Muscle layer of duodenum (tissue), 2 donors: ENCODE results near the gene CSH2.
"Not testable (repeated sequence)": the region's sequence is repeated elsewhere in the genome, so short reads cannot be mapped to it uniquely, and the experiment has no call there.

Experiments
- H3K27ac ChIP-seq: one replicate; pipeline ENCODE4 v1.7.0; 2013; ENCODE audit warnings: mild to moderate bottlenecking, low read length
- H3K27me3 ChIP-seq: one replicate; pipeline ENCODE4 v1.7.0; 2013; ENCODE audit warnings: low read depth, mild to moderate bottlenecking, control low read depth, low read length
- H3K36me3 ChIP-seq, 2 donors: one replicate each; pipeline ENCODE4 v1.7.0; 2013; ENCODE audit warnings: low read length in 2 of 2, control low read depth in 1 of 2, mild to moderate bottlenecking in 1 of 2; ENCODE audit not compliant: insufficient read depth in 2 of 2, control insufficient read depth in 1 of 2
- H3K4me1 ChIP-seq, 2 donors: one replicate each; pipeline ENCODE4 v1.7.0; 2013; ENCODE audit warnings: low read length in 2 of 2, mild to moderate bottlenecking in 2 of 2, control low read depth in 1 of 2, moderate library complexity in 1 of 2; ENCODE audit not compliant: insufficient read depth in 2 of 2, control insufficient read depth in 1 of 2
- H3K4me3 ChIP-seq, 2 donors: one replicate each; pipeline ENCODE4 v1.7.0; 2013; ENCODE audit warnings: low read length in 2 of 2, low read depth in 1 of 2, mild to moderate bottlenecking in 1 of 2
- H3K9me3 ChIP-seq, 2 donors: one replicate each; pipeline ENCODE4 v1.7.0; 2013; ENCODE audit warnings: low read length in 2 of 2, control low read depth in 1 of 2, mild to moderate bottlenecking in 1 of 2; ENCODE audit not compliant: control insufficient read depth in 1 of 2
- donor health status: healthy.

CSH2 gene

DNA sequence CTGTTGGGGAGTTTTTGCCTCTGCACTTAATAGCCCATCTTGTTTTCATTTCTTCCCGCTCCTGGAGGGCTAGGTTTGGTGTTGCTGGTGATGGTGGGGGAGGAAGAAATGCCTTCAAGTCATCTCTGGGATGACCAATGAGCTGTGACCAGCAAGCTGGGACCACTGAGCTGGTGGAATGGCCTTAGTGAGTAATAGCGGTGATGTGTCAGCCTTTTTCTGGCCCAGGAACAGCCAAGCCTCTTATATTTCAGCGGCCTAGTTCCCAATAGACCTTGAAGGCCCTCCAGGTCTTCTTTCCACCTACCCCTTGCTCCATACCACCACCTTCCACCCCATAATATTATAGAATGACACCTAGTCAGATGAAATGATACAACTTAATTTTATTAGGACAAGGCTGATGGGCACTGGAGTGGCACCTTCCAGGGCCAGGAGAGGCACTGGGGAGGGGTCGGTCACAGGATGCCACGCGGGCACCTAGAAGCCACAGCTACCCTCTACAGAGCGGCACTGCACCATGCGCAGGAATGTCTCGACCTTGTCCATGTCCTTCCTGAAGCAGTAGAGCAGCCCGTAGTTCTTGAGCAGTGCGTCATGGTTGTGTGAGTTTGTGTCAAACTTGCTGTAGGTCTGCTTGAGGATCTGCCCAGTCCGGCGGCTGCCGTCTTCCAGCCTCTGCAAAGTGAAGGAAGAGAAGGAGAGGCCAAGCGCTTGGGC is 1.7 kb downstream of the CSH2 start:
- not testable (repeated sequence) for H3K4me3 ChIP-seq, H3K27me3 ChIP-seq, H3K36me3 ChIP-seq, H3K27ac ChIP-seq, H3K9me3 ChIP-seq, H3K4me1 ChIP-seq

GRCh38 chr17:63870292-63870665 is 3.2 kb downstream of the CSH2 start:
- not testable (repeated sequence) for H3K4me1 ChIP-seq, H3K27me3 ChIP-seq, H3K27ac ChIP-seq, H3K4me3 ChIP-seq, H3K9me3 ChIP-seq, H3K36me3 ChIP-seq

GRCh38 chr17:63869491-63870291 is 3.8 kb downstream of the CSH2 start:
- not testable (repeated sequence) for H3K4me3 ChIP-seq, H3K4me1 ChIP-seq, H3K9me3 ChIP-seq, H3K36me3 ChIP-seq, H3K27me3 ChIP-seq, H3K27ac ChIP-seq

DNA sequence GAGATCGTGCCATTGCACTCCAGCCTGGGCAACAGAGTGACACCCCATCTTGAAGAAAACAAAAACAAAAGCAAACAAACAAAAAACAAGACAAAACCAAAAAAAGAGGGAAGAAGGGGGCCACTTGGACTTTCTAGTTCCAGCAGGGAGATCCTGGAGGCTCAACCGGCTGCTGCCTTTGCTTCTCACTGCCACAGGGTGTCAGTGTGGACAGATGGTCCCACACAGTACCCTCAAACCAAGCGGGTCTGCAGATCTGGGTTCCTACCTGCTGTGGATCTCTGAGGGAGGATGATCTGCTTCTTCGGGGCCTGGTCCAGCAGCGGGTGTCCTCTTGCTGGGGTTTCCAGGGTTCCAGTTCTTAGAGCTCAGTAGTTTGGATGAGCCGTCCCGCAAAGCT is 6.9 kb downstream of the CSH2 start:
- not testable (repeated sequence) for H3K36me3 ChIP-seq, H3K4me1 ChIP-seq, H3K27ac ChIP-seq, H3K4me3 ChIP-seq, H3K27me3 ChIP-seq, H3K9me3 ChIP-seq

DNA sequence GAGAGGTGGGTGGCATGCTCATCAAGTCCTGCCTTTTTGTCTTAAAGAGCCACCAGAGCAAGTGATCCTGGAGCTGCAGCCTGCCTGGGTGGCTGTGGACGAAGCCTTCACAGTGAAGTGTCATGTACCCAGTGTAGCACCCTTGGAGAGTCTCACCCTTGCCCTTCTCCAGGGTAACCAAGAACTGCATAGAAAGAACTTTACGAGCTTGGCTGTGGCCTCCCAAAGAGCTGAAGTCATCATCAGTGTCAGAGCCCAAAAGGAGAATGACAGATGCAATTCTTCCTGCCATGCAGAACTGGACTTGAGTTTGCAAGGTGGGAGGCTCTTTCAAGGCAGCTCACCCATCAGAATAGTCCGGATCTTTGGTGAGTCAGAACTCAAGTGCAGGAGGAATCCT is 14.2 kb downstream of the CSH2 start:
- H3K36me3 ChIP-seq = no peaks in the 10 kb centered on the region
- H3K27me3 ChIP-seq = no peaks in the 10 kb centered on the region
- H3K4me3 ChIP-seq = no peak overlapping the region
- no peaks in the 10 kb centered on the region for H3K4me1 ChIP-seq
- no peak overlapping the region for H3K27ac ChIP-seq
- no peaks in the 10 kb centered on the region for H3K9me3 ChIP-seq

DNA sequence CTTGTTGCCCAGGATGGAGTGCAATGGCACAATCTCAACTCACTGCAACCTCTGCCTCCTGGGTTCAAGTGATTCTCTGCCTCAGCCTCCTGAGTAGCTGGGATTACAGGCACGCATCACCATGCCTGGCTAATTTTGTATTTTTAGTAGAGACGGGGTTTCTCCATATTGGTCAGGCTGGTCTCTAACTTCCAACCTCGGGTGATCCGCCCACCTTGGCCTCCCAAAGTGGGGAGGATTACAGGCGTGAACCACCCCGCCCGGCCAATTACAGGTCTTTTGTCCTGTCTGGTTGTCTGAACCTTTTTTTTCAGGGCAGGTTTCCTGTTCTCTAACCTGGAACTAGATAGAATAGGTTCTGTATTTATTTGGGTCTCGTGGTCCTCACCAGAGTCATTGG is 17.1 kb downstream of the CSH2 start:
- not testable (repeated sequence) for H3K27me3 ChIP-seq, H3K27ac ChIP-seq, H3K4me3 ChIP-seq, H3K9me3 ChIP-seq, H3K4me1 ChIP-seq, H3K36me3 ChIP-seq

- no peaks in the 10 kb centered on the region for H3K9me3 ChIP-seq
- H3K4me1 ChIP-seq = no peaks in the 10 kb centered on the region
- no peaks in the 10 kb centered on the region for H3K27me3 ChIP-seq
- H3K36me3 ChIP-seq = no peaks in the 10 kb centered on the region
- H3K27ac ChIP-seq = no peak overlapping the region
- H3K4me3 ChIP-seq = no peak overlapping the region
Observed at GRCh38 chr17:63855185-63855584, 18.3 kb downstream of the CSH2 start.

DNA sequence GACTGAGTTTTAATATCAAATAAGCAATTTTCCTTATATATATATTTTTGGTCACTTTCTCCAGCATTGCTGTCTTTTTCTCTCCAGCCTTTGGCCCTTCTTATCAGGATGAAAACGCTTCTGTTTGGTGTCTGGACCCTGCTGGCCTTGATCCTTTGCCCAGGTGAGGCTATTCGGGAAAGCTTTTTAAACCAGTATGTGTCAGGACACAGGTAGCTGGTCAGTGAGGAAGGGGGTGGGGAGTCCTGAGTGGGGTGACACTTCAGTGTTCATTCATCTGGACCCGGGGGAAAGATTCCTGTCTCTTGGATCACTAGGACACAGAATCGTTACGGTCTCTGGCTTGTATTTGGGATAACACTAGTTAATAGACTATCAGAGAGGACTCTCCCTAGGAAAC is 18.8 kb downstream of the CSH2 start:
- H3K36me3 ChIP-seq = no peaks in the 10 kb centered on the region
- H3K27me3 ChIP-seq = no peaks in the 10 kb centered on the region
- no peak overlapping the region for H3K4me3 ChIP-seq
- H3K9me3 ChIP-seq = no peaks in the 10 kb centered on the region
- no peak overlapping the region for H3K27ac ChIP-seq
- H3K4me1 ChIP-seq = no peaks in the 10 kb centered on the region

GRCh38 chr17:63853260-63853659 is 20.2 kb downstream of the CSH2 start:
- H3K4me1 ChIP-seq = no peaks in the 10 kb centered on the region
- H3K27me3 ChIP-seq = no peaks in the 10 kb centered on the region
- H3K4me3 ChIP-seq = no peak overlapping the region
- H3K27ac ChIP-seq = no peak overlapping the region
- H3K9me3 ChIP-seq = no peaks in the 10 kb centered on the region
- no peaks in the 10 kb centered on the region for H3K36me3 ChIP-seq

- Histone ChIP-seq H3K27me3 (no peaks in the 10 kb centered on the region), H3K4me3 (no peak overlapping the region), H3K9me3 (no peaks in the 10 kb centered on the region), H3K4me1 (no peaks in the 10 kb centered on the region), H3K36me3 (no peaks in the 10 kb centered on the region), H3K27ac (no peak overlapping the region)
Observed at GRCh38 chr17:63850401-63850800, 23.1 kb downstream of the CSH2 start.

DNA sequence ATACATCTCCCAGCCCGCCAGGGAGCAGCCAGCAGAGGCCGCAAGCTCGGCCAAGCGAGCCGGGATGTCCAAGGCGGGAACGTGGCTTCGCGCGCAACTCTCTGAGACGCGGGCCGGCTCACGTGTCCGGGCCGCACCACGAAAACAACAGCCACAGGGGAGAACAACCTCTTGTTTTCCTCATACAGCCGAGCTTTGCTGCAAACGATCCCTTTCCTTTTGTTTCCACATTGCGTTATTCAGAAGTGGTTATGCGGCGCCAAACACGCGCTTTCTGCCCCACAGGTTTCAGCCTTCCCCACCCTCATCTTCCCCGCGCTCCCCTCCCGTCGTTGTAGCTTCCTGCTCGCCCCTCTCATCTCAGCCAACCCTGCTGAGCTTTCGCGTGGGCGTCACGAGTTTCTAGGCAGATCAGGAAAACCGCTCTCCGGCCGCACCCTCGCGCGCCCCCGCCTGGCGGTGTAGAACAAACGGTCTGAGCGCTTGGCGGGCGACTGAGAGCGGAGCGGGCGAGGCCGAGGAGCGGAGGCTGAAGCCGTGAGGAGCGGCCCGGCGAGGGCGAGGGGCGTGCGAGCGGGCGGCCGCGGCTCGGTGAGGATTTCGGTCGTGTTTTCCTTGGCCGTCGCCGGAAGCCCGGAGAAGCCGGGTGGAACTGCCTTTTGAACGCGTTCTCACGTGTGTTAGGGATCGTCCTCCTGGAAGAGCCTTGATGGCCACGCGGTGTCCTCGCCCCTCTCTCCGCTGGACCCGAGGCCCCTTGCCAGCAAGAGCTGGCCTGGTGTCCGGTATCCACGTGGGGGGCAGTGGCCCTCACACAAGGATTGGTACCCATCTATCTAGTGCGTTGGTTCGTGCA is 24.4 kb downstream of the CSH2 start:
- peak overlapping the region; percentile 37 to 45 for H3K4me3 ChIP-seq
- no peak overlapping the region for H3K27ac ChIP-seq
- H3K27me3 ChIP-seq = no peaks in the 10 kb centered on the region
- peaks cover 0 to under 1% of the 10 kb centered on the region in 2 donors for H3K4me1 ChIP-seq
- no peaks in the 10 kb centered on the region for H3K9me3 ChIP-seq
- no peaks in the 10 kb centered on the region for H3K36me3 ChIP-seq
